ENCODE measurements around the gene PLA2G15. TPM values are rescaled to one million over a fixed set of nuclear protein-coding genes. Genes with fewer than 3 reads are reported as not detected.

PLA2G15 gene
- total and polyA plus RNA-seq, 2 experiments from 2014 or later, result 24.8 to 36.2 TPM

DNA sequence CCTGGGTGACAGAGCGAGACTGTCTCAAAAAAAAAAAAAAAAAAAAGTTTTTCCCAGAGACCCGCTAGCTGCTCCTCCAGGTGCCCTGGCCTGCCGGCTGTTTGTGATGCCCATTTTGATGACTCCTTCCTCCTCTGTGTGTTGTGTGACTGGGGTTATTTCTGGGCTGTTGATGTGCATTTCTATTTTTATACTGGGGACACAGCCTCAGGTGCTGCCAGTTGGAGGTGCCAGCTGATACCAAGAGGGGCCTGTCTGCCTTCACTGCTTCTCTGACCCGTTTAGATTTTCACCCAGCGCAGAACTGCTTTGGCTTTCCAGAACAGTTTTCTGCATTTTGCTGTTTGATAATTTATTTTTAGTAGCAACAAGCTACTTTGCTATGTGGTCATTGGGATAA is 6.7 kb downstream of the PLA2G15 start:
- in situ Hi-C loops (cut with MboI), result no loop called here
- no peak overlapping the region for H3K27ac ChIP-seq
- H3K4me2 ChIP-seq (ENCODE audit: unreplicated experiment), result no peak overlapping the region
- 77 to 83% methylated on average over 5 of the region's 5 CpGs for WGBS, 2 experiments (ENCODE audit: low coverage in 1 of 2, low lambda C conversion rate in 2 of 2, missing lambda C conversion rate in 2 of 2)
- TF ChIP-seq EZH2phosphoT487 (IDR thresholded peaks at IDR 0.05; ENCODE audit: insufficient read depth, low read depth) (no peak), EZH2 (IDR thresholded peaks at IDR 0.05; ENCODE audit: insufficient read depth, poor library complexity, severe bottlenecking) (no peak)
- H4K20me1 ChIP-seq (ENCODE audit: insufficient read depth), result no peaks in the 10 kb centered on the region
- H3K79me2 ChIP-seq (ENCODE audit: insufficient read depth), result peaks cover 16% of the 10 kb centered on the region
- H3K9me3 ChIP-seq (ENCODE audit: low read depth), result no peaks in the 10 kb centered on the region
- H3K4me1 ChIP-seq (ENCODE audit: insufficient read depth), result no peaks in the 10 kb centered on the region
- H3K27me3 ChIP-seq (replicated peaks; ENCODE audit: insufficient read depth), result no peaks in the 10 kb centered on the region
- no peak overlapping the region for H3K4me3 ChIP-seq
- no peaks in the 10 kb centered on the region for H3K9me2 ChIP-seq (ENCODE audit: insufficient read depth)
- peaks cover 4% of the 10 kb centered on the region; the same call in 1 of the 2 replicates for H3K36me3 ChIP-seq (ENCODE audit: low read depth)
- DNase-seq, result no peak
- H3K9ac ChIP-seq, result no peak overlapping the region
- H2AFZ ChIP-seq, result no peak overlapping the region
- no peaks in the 10 kb centered on the region for H3F3A ChIP-seq (ENCODE audit: insufficient read depth)

DNA sequence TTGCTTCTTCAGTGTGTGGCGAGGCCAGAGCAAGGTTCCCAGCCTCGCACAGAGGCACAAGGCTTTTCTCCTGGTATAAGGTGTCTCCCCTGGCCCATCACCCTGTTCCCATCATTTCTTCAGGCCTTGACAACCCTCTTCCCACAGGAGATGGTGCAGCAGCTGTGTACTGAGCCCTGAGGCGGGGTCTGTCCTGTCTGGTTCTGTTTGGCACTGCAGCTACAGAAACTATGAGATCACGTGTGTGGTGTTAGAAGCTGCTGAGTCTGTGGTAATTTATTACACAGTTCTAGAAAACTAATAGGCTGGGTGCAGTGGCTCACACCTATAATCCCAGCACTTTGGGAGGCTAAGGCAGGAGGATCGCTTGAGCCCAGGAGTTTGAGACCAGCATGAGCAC is 7.2 kb downstream of the PLA2G15 start:
- H3K4me3 ChIP-seq, result no peak overlapping the region
- peaks cover 12% of the 10 kb centered on the region; the same call in 1 of the 2 replicates for H3K79me2 ChIP-seq (ENCODE audit: insufficient read depth)
- no peak overlapping the region for H3K4me2 ChIP-seq (ENCODE audit: unreplicated experiment)
- 84 to 88% methylated on average over 5 of the region's 5 CpGs for WGBS, 2 experiments (ENCODE audit: low coverage in 1 of 2, low lambda C conversion rate in 2 of 2, missing lambda C conversion rate in 2 of 2)
- TF ChIP-seq EZH2phosphoT487 (IDR thresholded peaks at IDR 0.05; ENCODE audit: insufficient read depth, low read depth) (no peak), EZH2 (IDR thresholded peaks at IDR 0.05; ENCODE audit: insufficient read depth, poor library complexity, severe bottlenecking) (no peak)
- no peak overlapping the region for H3K9ac ChIP-seq
- H3K9me3 ChIP-seq (ENCODE audit: low read depth), result no peaks in the 10 kb centered on the region
- in situ Hi-C loops (cut with MboI), result no loop called here
- no peak overlapping the region for H3K27ac ChIP-seq
- no peaks in the 10 kb centered on the region for H3K27me3 ChIP-seq (replicated peaks; ENCODE audit: insufficient read depth)
- peaks cover 4% of the 10 kb centered on the region; the same call in 1 of the 2 replicates for H3K36me3 ChIP-seq (ENCODE audit: low read depth)
- H4K20me1 ChIP-seq (ENCODE audit: insufficient read depth), result no peaks in the 10 kb centered on the region
- no peaks in the 10 kb centered on the region for H3K9me2 ChIP-seq (ENCODE audit: insufficient read depth)
- H2AFZ ChIP-seq, result no peak overlapping the region
- no peaks in the 10 kb centered on the region; the same call in 1 of the 2 replicates for H3F3A ChIP-seq (ENCODE audit: insufficient read depth)
- DNase-seq, result no peak
- H3K4me1 ChIP-seq (ENCODE audit: insufficient read depth), result no peaks in the 10 kb centered on the region; the same call in 1 of the 2 replicates

DNA sequence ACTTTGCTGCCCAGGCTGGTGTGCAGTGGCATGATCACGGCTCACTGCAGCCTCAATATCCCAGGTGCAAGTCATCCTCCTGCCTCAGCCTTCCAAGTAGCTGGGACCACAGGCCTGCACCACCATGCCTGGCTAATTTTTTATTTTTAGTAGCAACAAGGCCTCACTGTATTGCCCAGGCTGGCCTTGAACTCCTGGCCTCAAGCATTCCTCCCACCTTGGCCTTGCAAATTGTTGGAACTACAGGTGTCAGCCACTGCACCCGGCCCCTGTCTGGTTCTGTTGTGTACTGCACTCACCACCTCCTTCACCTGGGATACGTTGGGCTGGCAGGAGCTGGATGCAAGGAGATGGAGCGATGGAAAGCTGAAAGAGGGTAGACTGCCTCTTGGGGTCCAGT is 8.5 kb downstream of the PLA2G15 start:
- in situ Hi-C loops (cut with MboI), result no loop called here
- Histone ChIP-seq H3K36me3 (ENCODE audit: low read depth) (peaks cover 4% of the 10 kb centered on the region; the same call in 1 of the 2 replicates), H3K27ac (no peak overlapping the region)

GRCh38 chr16:68255712-68256111 is 10.5 kb downstream of the PLA2G15 start:
- 96 to 98% methylated on average over 18 of the region's 18 CpGs for WGBS, 2 experiments (ENCODE audit: low coverage in 1 of 2, low lambda C conversion rate in 2 of 2, missing lambda C conversion rate in 2 of 2)
- no peak overlapping the region for H2AFZ ChIP-seq
- no peaks in the 10 kb centered on the region for H4K20me1 ChIP-seq (ENCODE audit: insufficient read depth)
- H3K27me3 ChIP-seq (replicated peaks; ENCODE audit: insufficient read depth), result no peaks in the 10 kb centered on the region
- DNase-seq, result no peak
- no peaks in the 10 kb centered on the region for H3K9me2 ChIP-seq (ENCODE audit: insufficient read depth)
- in situ Hi-C loops (cut with MboI), result no loop called here
- H3K36me3 ChIP-seq (ENCODE audit: low read depth), result peaks cover 4% of the 10 kb centered on the region; the same call in 1 of the 2 replicates
- no peak for TF ChIP-seq EZH2 (IDR thresholded peaks at IDR 0.05; ENCODE audit: insufficient read depth, poor library complexity, severe bottlenecking)
- TF ChIP-seq EZH2phosphoT487 (IDR thresholded peaks at IDR 0.05; ENCODE audit: insufficient read depth, low read depth), result no peak
- no peaks in the 10 kb centered on the region for H3K9me3 ChIP-seq (ENCODE audit: low read depth)
- no peak overlapping the region for H3K27ac ChIP-seq
- no peak overlapping the region for H3K9ac ChIP-seq
- no peak overlapping the region for H3K4me3 ChIP-seq
- no peaks in the 10 kb centered on the region for H3K79me2 ChIP-seq (ENCODE audit: insufficient read depth)
- H3K4me1 ChIP-seq (ENCODE audit: insufficient read depth), result peaks cover 13% of the 10 kb centered on the region
- H3K4me2 ChIP-seq (ENCODE audit: unreplicated experiment), result no peak overlapping the region
- H3F3A ChIP-seq (ENCODE audit: insufficient read depth), result peaks cover 15% of the 10 kb centered on the region

More for the DNA sequence above, 8.5 kb downstream of the PLA2G15 start:
- Histone ChIP-seq H4K20me1 (ENCODE audit: insufficient read depth) (no peaks in the 10 kb centered on the region), H3K4me3 (no peak overlapping the region), H3K27me3 (replicated peaks; ENCODE audit: insufficient read depth) (no peaks in the 10 kb centered on the region), H3K4me2 (ENCODE audit: unreplicated experiment) (no peak overlapping the region), H3F3A (ENCODE audit: insufficient read depth) (peaks cover 13% of the 10 kb centered on the region), H3K9ac (no peak overlapping the region), H3K9me3 (ENCODE audit: low read depth) (no peaks in the 10 kb centered on the region), H3K4me1 (ENCODE audit: insufficient read depth) (peaks cover 13% of the 10 kb centered on the region), H2AFZ (no peak overlapping the region), H3K79me2 (ENCODE audit: insufficient read depth) (0 out of 2 replicates have a peak, but pooled peaks cover 1% of the 10 kb centered on the region), H3K9me2 (ENCODE audit: insufficient read depth) (no peaks in the 10 kb centered on the region)
- no peak for DNase-seq
- TF ChIP-seq EZH2 (IDR thresholded peaks at IDR 0.05; ENCODE audit: insufficient read depth, poor library complexity, severe bottlenecking), result no peak
- no peak for TF ChIP-seq EZH2phosphoT487 (IDR thresholded peaks at IDR 0.05; ENCODE audit: insufficient read depth, low read depth)
- WGBS, 2 experiments (ENCODE audit: low coverage in 1 of 2, low lambda C conversion rate in 2 of 2, missing lambda C conversion rate in 2 of 2), result 94 to 97% methylated on average over 4 of the region's 4 CpGs

Measured in GM23248 (cell line).